ENCODE results near the gene C3orf38.

C3orf38 gene

DNA sequence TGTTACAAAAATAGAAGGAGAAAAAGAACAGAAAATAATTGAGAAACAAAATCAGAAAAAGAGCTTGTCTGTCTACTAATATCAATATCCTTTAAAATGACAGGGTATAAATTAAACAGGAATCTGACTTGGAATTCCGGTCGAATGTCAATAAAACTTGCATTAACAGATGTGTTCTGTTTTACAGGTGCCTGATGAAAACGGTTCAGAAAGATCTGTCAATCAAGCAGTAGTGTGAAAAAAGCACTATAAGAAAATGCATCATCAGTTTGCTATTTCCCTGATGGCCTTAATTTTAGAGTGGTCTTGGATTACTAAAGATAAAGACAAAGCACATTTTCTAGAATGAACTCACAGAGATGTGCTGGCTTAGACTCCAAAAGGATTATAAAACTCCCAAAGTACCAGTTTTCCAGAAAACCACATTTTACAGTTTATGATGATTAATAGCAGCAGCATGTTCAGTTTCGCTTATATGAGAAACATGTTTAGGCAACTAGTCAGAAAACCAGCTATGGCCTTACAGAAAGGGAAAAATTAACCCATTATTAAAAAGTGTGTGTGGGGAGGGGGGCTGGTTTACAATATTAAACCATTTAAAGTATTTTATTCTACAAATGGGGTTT, 8.2 kb upstream of the C3orf38 start:
- H4K20me1 ChIP-seq (ENCODE audit: insufficient read depth, low read length), result no peaks in the 10 kb centered on the region
- H3K9ac ChIP-seq (ENCODE audit: low read length), result no peak overlapping the region
- no peak overlapping the region for H3K4me2 ChIP-seq (ENCODE audit: low read depth, low read length)
- no peaks in the 10 kb centered on the region for H3K9me3 ChIP-seq (replicated peaks; ENCODE audit: insufficient read depth, low read length)
- TF ChIP-seq EZH2 (optimal IDR thresholded peaks at IDR 0.05; ENCODE audit: low read depth, low read length) (no peak), EZH2phosphoT487 (IDR thresholded peaks at IDR 0.05; ENCODE audit: low read length) (no peak)
- TF ChIP-seq, protein P1, sequence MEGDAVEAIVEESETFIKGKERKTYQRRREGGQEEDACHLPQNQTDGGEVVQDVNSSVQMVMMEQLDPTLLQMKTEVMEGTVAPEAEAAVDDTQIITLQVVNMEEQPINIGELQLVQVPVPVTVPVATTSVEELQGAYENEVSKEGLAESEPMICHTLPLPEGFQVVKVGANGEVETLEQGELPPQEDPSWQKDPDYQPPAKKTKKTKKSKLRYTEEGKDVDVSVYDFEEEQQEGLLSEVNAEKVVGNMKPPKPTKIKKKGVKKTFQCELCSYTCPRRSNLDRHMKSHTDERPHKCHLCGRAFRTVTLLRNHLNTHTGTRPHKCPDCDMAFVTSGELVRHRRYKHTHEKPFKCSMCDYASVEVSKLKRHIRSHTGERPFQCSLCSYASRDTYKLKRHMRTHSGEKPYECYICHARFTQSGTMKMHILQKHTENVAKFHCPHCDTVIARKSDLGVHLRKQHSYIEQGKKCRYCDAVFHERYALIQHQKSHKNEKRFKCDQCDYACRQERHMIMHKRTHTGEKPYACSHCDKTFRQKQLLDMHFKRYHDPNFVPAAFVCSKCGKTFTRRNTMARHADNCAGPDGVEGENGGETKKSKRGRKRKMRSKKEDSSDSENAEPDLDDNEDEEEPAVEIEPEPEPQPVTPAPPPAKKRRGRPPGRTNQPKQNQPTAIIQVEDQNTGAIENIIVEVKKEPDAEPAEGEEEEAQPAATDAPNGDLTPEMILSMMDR (IDR thresholded peaks at IDR 0.05; ENCODE audit: low read length), result no peak
- no peaks in the 10 kb centered on the region for H3K4me1 ChIP-seq (ENCODE audit: low read length)
- no peaks in the 10 kb centered on the region for H3F3A ChIP-seq (ENCODE audit: insufficient read depth, low read length)
- H3K4me3 ChIP-seq (ENCODE audit: low read length), result no peak overlapping the region
- H2AFZ ChIP-seq (ENCODE audit: low read length), result no peak overlapping the region
- H3K79me2 ChIP-seq (ENCODE audit: low read length), result no peaks in the 10 kb centered on the region
- peaks cover 9% of the 10 kb centered on the region; the same call in 1 of the 2 replicates for H3K36me3 ChIP-seq (replicated peaks; ENCODE audit: insufficient read depth, low read length)
- no peak overlapping the region for H3K27ac ChIP-seq (ENCODE audit: low read length)
- no peak for DNase-seq
- no peaks in the 10 kb centered on the region for H3K9me2 ChIP-seq (replicated peaks; ENCODE audit: insufficient read depth, low read length)
- H3K27me3 ChIP-seq (replicated peaks; ENCODE audit: insufficient read depth, low read length), result no peaks in the 10 kb centered on the region

GRCh38 chr3:88142094-88142624, 7.6 kb upstream of the C3orf38 start:
- no peak overlapping the region for H3K27ac ChIP-seq (ENCODE audit: low read length)

GRCh38 chr3:88147261-88147660, 2.5 kb upstream of the C3orf38 start:
- no peaks in the 10 kb centered on the region for H3K27me3 ChIP-seq (replicated peaks; ENCODE audit: insufficient read depth, low read length)
- H3K9me3 ChIP-seq (replicated peaks; ENCODE audit: insufficient read depth, low read length), result no peaks in the 10 kb centered on the region
- H3K27ac ChIP-seq (ENCODE audit: low read length), result no peak overlapping the region
- H2AFZ ChIP-seq (ENCODE audit: low read length), result no peak overlapping the region
- no peaks in the 10 kb centered on the region for H3K36me3 ChIP-seq (replicated peaks; ENCODE audit: insufficient read depth, low read length)
- no peak overlapping the region for H3K4me3 ChIP-seq (ENCODE audit: low read length)
- no peak overlapping the region for H3K9ac ChIP-seq (ENCODE audit: low read length)
- H3F3A ChIP-seq (ENCODE audit: insufficient read depth, low read length), result peaks cover 10% of the 10 kb centered on the region
- no peak for TF ChIP-seq EZH2phosphoT487 (IDR thresholded peaks at IDR 0.05; ENCODE audit: low read length)
- TF ChIP-seq, protein P1 (IDR thresholded peaks at IDR 0.05; ENCODE audit: low read length), result no peak
- no peak for TF ChIP-seq EZH2 (optimal IDR thresholded peaks at IDR 0.05; ENCODE audit: low read depth, low read length)
- H3K79me2 ChIP-seq (ENCODE audit: low read length), result peaks cover 32% of the 10 kb centered on the region
- no peaks in the 10 kb centered on the region for H3K9me2 ChIP-seq (replicated peaks; ENCODE audit: insufficient read depth, low read length)
- peaks cover 7% of the 10 kb centered on the region; the same call in 1 of the 2 replicates for H3K4me1 ChIP-seq (ENCODE audit: low read length)
- no peak overlapping the region for H3K4me2 ChIP-seq (ENCODE audit: low read depth, low read length)
- no peaks in the 10 kb centered on the region for H4K20me1 ChIP-seq (ENCODE audit: insufficient read depth, low read length)
- no peak for DNase-seq

More at GRCh38 chr3:88142094-88142624, 7.6 kb upstream of the C3orf38 start:
- Histone ChIP-seq H3K9me3 (replicated peaks; ENCODE audit: insufficient read depth, low read length) (no peaks in the 10 kb centered on the region), H3K4me1 (ENCODE audit: low read length) (no peaks in the 10 kb centered on the region), H3K9me2 (replicated peaks; ENCODE audit: insufficient read depth, low read length) (no peaks in the 10 kb centered on the region), H3K4me3 (ENCODE audit: low read length) (no peak overlapping the region), H3F3A (ENCODE audit: insufficient read depth, low read length) (no peaks in the 10 kb centered on the region), H3K9ac (ENCODE audit: low read length) (no peak overlapping the region), H3K79me2 (ENCODE audit: low read length) (no peaks in the 10 kb centered on the region), H3K36me3 (replicated peaks; ENCODE audit: insufficient read depth, low read length) (peaks cover 9% of the 10 kb centered on the region; the same call in 1 of the 2 replicates), H2AFZ (ENCODE audit: low read length) (no peak overlapping the region), H3K4me2 (ENCODE audit: low read depth, low read length) (no peak overlapping the region), H4K20me1 (ENCODE audit: insufficient read depth, low read length) (no peaks in the 10 kb centered on the region), H3K27me3 (replicated peaks; ENCODE audit: insufficient read depth, low read length) (no peaks in the 10 kb centered on the region)
- DNase-seq, result no peak
- TF ChIP-seq EZH2phosphoT487 (IDR thresholded peaks at IDR 0.05; ENCODE audit: low read length) (no peak), EZH2 (optimal IDR thresholded peaks at IDR 0.05; ENCODE audit: low read depth, low read length) (no peak)
- TF ChIP-seq, protein P1 (IDR thresholded peaks at IDR 0.05; ENCODE audit: low read length), result no peak

All from MM.1S (cell line).